Cardiac septum (tissue), 1 donor: ENCODE results near the gene DOCK7. TPM values are rescaled to one million over a fixed set of nuclear protein-coding genes. Genes with fewer than 3 reads are reported as not detected.
"Not testable (repeated sequence)": the region's sequence is repeated elsewhere in the genome, so short reads cannot be mapped to it uniquely, and the experiment has no call there.

ENCODE experiments used
- DNase-seq: peaks from one replicate; pipeline ENCODE4 v3.0.0-alpha.2; 2020; ENCODE audit warnings: low spot score
- intact Hi-C: fragments of 100-400 bp; cut with DNase I; formaldehyde crosslinking; loops from one replicate; pipeline ENCODE4 v1.14.0; 2022
- long read RNA-seq: library from polyadenylated mRNA; unstranded; transcript quantifications from one replicate; pipeline ENCODE4 v2.0.0, GENCODE V29; 2021
- total RNA-seq: library from RNA; stranded (reverse); fragmentation: NEBNext Ultra II Directional; extraction: Animal tissue kit (Norgen Biotek cat#: 25700); gene quantifications from one replicate; pipeline ENCODE4 v1.2.1, GENCODE V29; 2021
- donor health status: DM: no; HTN: no; CAD: no.

Gene DOCK7, protein sequence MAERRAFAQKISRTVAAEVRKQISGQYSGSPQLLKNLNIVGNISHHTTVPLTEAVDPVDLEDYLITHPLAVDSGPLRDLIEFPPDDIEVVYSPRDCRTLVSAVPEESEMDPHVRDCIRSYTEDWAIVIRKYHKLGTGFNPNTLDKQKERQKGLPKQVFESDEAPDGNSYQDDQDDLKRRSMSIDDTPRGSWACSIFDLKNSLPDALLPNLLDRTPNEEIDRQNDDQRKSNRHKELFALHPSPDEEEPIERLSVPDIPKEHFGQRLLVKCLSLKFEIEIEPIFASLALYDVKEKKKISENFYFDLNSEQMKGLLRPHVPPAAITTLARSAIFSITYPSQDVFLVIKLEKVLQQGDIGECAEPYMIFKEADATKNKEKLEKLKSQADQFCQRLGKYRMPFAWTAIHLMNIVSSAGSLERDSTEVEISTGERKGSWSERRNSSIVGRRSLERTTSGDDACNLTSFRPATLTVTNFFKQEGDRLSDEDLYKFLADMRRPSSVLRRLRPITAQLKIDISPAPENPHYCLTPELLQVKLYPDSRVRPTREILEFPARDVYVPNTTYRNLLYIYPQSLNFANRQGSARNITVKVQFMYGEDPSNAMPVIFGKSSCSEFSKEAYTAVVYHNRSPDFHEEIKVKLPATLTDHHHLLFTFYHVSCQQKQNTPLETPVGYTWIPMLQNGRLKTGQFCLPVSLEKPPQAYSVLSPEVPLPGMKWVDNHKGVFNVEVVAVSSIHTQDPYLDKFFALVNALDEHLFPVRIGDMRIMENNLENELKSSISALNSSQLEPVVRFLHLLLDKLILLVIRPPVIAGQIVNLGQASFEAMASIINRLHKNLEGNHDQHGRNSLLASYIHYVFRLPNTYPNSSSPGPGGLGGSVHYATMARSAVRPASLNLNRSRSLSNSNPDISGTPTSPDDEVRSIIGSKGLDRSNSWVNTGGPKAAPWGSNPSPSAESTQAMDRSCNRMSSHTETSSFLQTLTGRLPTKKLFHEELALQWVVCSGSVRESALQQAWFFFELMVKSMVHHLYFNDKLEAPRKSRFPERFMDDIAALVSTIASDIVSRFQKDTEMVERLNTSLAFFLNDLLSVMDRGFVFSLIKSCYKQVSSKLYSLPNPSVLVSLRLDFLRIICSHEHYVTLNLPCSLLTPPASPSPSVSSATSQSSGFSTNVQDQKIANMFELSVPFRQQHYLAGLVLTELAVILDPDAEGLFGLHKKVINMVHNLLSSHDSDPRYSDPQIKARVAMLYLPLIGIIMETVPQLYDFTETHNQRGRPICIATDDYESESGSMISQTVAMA (N-terminal part only)
- 12.8 TPM for total RNA-seq
- long read RNA-seq, partial matches to known transcripts: 2 of 10 reads
- long read RNA-seq, other reads (novel, unspliced or antisense): 5 of 10 reads

DNA sequence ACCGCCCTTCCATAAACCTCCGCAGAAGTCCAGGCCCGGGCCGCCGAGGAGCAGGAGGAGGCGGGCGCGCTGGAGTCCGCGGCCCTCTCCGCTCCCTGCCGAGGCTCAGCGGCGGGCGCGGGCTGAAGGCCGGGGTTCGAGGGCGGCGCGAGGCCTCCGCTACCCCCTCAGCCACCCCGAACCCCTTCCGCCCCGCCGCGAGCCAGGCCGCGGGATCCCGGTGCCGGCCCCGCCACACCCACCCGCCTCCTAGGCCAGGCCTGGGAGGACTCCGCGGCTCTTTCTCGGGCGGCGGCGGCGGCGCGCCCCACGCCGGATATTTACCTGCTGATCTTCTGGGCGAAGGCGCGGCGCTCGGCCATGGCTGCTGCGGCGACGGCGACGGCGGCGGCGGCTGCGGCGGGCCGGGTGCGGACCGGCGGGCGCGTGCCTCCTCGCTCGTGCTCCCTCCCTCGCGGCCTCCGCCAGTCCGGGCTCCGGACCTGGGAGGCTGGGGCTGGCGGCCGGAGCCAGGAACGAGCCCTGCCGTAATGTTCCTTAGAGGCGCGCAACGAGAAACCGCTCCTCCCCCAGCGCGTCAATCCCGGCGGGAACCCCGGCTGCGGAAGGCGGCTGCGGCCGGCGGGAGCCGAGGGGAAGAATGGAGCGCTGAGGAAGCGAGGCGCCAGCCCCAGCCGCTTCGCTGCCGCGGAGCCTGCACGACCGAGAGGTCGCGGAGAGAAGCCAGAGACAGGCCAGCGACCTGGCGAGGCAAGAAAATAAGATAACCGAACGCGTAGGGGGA, at the start of gene DOCK7:
Gene DOCK7 (minus strand): TSS at position 484 of the 784 bp plus-strand sequence. CDS start 122 bp downstream, at position 362.
- intact Hi-C loops: loop anchor here (2.0 to 5.0 kb wide), 3 partner anchors 39 to 251 kb away; partner anchors contain the start of gene USP1
- peak; percentile 87 for DNase-seq

DNA sequence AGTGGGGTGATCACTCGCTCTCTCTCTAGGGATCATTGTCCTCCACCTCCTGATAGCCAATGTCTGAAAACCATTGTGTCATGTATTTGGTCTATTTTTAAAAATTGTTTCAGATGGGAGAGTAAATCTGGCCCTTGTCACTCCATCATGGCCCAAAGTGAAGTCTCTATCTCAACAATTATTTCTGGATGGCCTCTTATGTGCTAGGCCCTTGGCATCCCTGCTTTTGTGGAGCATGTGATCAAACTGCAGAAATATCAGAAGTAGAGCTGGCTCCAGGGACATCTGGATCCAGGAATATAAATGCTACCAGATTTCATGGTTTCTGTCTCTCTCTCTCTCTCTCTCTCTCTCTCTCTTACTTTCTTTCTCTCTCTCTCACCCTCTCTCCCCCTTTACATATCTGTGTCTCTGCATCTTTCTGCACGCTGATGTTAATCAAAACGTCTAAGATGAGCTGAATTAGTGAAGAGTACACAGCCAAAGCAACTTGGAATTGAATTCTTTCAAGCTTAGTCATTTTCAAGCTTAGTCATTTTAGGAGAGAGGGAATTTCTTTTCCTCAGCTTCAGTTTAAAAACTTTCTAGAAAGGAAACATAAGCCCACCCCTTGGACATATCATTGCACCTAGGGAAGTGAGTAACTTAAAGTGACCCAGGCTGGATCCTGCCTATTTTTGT, 47.4 kb upstream of the DOCK7 start:
- intact Hi-C loops: no loop called here
- no peak for DNase-seq

DNA sequence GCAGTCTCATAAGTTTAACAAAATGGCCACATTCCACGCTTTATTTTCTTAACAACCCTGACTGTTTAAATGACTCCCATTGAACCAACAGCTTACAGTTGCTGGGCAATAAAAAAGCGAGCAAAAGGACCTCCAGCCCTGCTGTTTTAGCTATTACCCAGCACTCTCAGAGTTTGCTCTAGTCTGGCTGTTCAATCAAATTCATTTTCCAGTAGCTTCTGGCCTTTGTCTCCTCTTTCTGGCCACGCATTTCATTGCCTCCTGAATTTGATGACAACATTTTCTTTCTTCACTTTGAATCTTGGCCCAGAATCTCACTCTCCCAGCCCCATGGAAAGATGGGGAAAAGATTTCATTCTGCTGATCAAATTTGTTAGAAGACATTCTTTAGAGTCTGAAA, 44.1 kb upstream of the DOCK7 start:
- no peak for DNase-seq
- intact Hi-C loops: no loop called here

DNA sequence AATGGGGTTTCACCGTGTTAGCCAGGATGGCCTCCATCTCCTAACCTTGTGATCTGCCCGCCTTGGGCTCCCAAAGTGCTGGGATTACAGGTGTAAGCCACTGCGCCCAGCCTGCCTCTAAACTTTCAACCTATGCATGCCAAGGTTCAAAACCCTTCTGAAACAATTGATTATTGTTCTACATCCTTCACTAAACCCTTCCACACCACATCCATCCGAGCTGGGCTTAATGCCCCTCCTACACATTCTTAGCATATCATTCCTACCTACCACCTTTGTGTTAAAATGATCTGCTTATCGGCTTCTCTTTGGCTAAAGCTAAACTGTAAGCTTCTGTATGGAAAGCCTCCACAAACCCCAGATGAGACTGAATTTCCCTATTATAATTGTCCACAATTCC, 40.8 kb upstream of the DOCK7 start:
- intact Hi-C loops: loop anchor here (5.0 kb wide), 1 partner anchor 42 kb away; the partner anchor contains the start of gene DOCK7
- DNase-seq: no peak

DNA sequence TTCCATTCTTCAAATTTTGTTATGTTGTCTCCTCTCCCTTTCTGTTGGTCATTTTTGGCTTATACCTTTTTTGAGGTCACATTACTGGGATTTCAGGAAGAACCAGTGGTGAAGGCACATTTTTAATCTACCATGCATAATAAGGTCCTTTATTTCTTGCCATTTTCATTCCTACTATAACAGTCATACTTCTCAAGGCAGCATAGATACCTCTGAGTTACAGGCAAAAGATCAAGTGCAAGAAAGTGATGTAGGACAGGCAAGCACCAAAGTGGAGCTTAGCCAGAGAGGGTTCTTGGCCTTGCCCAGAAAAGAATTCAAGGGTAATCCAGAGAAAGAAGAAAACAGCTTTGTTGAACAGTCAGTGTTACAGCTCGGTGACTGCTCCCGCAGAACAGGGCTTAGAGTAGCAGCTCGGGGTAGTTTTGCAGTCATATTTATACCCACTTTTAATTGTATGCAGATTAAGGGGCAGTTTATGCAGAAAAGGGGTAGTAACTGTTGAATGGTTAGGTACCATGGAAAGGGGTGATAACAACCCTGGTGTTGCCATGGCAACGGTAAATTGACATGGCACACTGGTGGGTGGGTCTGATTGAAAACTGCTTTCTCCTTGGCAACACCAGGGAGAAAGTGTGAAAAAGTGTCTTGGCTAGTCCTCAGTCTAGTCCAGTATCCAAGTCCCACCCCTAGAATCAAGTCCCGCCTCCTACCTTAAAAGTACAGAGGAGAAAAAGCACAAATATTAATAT, 39.6 kb upstream of the DOCK7 start:
- no peak for DNase-seq
- intact Hi-C loops: loop anchor here (5.0 kb wide), 1 partner anchor 41 kb away; the partner anchor contains the start of gene DOCK7

DNA sequence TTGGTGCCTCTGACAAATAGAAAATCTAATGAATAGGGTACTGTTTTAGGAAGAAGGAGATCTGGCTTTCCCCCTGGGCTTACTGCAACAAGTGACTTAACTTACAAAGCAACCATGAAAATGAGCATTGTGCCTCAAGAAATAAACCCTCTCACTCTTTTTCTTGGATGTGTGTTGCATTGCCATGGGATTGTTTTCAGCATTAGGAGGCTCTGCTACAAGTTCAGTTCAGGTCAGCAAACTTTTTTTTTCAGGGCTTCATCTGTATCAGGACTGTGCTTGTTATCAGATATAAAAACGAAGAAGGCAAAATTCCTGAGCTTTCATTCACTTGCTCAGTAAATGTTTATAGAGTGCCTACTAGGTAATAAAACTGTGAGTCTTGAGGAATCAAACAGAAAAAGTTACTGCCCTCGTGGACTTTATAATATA, 37.8 kb upstream of the DOCK7 start:
- DNase-seq: no peak
- intact Hi-C loops: loop anchor here (5.0 kb wide), 1 partner anchor 39 kb away; the partner anchor contains the start of gene DOCK7

DNA sequence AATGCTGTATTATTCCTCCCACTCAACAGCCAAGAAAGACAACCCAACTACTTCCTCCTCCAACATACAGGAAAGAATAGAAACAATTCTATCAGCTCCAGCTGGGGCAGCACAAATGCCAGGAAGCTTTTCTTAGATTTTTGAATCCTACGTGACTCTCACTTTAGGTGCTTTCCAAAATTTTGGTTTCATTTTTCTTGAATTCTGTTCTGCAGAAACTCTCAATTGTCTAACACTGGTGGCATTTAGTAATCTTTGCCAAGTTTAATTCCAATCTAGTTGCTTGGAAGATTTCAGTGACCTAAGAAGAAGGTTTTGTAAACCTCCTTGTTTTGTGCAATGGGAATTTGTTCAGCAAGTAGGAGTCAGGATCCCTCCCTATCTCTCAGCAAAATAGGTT, 37.1 kb upstream of the DOCK7 start:
- DNase-seq: no peak
- intact Hi-C loops: loop anchor here (5.0 kb wide), 1 partner anchor 38 kb away; the partner anchor contains the start of gene DOCK7

DNA sequence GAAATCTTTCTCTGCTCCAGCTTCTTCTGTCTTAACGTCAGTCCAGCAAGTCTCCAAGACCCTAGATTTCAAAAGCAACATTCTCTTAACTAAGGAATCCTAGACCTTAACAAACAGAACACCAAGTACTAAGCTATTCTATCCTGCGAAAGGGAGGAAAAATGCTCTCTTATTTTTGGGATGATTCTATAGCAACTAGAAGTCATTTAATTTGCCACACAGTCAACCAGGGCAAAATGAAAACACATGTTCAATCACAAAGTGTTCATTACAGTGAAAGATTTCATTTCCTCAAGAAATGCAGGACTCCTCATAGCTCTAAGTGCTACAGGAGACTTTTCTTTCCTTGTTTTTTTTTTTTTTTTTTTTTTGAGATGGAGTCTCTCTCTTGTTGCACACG, 36.2 kb upstream of the DOCK7 start:
- intact Hi-C loops: no loop called here
- no peak for DNase-seq

DNA sequence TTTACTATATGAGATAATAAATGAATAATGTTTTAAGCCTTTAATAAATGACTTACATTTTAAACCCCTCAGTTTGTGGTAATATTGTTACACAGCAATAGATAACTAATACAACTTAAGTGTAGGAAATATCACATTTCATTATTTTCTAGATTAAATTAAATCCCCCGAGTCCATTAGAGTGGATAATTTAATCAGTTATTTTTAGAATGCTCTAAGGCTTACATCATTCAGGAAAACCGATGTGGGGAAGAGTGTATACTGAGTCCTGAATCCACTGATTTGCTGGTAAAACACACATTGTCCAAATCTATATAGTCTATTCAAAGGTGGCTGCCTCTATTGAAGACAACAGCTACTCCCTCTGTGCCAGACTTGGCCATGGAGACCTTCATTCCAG, 35.7 kb upstream of the DOCK7 start:
- intact Hi-C loops: no loop called here
- DNase-seq: no peak

DNA sequence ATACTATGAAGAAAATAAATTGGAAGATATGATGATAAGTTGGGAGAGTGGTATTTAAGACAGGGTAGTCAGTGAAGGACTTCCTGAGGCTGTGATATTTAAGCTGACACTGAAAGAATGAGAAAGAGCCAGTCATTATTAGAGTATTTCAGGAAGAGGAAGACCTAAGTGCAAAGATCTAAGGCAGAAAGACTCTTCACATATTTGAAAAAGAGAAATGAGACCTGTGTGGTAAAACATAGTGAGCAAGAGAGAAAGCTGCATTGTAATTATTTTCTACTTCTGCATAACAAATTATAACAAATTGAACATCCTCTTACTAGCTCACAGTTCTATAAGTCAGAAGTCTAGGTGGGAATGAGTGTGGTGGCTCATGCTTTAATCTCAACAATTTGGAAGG, 34.6 kb upstream of the DOCK7 start:
- DNase-seq: no peak
- intact Hi-C loops: no loop called here

DNA sequence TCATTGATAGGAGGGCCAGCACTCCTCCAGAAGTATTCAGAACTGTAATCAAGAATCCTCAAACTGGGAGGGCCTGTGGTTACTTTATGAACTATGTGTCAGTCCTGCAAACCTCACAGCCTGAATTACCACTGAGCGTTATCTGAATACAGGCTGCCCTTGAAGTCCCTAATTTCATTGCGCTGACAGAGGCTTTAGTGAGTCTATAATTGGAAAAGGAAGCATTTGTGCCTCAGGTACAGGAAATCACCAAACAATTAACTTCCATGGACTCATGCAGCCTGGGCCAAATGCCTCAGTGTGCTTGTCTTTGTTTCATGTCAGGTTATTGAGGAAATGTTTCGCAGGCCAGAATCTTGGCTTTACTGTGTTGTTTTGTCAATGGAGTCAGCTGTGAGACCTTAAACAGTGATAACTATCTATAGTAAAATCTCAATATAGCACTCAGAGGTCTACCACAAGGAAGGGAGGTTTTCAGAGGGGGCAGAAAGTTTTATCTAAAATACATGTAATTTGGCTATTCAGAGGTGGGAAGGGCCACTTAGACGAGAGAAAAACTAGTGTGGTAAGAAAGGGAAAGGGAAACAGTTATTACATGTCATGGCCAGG, 32.9 kb upstream of the DOCK7 start:
- intact Hi-C loops: no loop called here
- no peak for DNase-seq

DNA sequence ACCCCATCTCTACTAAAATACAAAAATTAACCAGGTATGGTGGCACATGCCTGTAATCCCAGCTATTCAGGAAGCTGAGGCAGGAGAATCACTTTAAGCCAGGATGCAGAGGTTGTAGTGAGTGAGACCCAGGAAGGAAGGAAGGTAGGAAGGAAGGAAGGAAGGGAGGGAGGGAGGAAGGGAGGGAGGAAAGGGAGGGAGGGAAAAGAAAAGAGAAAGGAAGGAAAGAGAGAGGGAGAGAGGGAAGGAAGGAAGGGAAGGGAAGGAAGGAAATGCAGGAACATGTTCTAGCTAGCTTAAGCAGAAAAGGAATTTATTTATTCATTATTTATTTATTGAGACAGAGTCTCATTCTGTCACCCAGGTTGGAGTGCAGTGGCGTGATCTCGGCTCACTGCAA, 30.2 kb upstream of the DOCK7 start:
- intact Hi-C loops, DNase-seq: not testable (repeated sequence)

DNA sequence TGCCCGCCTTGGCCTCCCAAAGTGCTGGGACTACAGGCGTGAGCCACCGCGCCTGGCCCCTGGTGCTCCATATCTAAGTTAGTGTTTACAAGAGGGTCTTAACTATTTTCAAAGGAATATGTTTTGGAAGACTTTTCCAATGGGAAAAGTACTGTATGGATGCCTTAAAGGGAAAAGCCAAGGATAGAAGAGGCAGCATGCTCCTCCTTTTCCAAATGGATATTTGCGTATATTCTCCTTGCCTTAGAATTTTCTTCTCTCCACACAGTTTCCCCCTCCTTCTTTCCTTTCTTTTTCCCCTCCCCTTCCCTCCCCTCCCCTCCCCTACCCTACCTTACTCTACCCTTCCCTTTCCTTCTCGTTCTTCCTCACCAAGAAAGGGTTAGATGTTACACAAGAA, 29.3 kb upstream of the DOCK7 start:
- no peak for DNase-seq
- intact Hi-C loops: no loop called here

DNA sequence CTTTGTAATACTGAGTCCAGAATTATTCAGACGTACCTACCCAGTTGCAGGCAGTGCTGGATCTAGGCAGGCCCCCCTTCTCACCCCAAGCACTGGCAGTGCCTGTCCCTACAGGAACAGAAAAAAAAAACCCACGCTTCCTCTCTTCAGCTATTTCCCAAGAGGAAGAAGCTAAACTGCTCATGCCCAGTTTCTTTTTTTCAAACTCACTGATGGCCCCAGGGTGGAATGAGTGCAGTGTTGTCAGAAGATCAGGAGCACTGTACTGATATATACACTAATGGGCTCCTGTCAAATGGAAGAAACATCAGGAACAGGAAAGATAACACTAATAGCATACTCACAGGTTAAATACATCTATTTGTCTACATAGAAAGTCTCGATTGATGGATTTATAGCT, 28.2 kb upstream of the DOCK7 start:
- intact Hi-C loops: no loop called here

DNA sequence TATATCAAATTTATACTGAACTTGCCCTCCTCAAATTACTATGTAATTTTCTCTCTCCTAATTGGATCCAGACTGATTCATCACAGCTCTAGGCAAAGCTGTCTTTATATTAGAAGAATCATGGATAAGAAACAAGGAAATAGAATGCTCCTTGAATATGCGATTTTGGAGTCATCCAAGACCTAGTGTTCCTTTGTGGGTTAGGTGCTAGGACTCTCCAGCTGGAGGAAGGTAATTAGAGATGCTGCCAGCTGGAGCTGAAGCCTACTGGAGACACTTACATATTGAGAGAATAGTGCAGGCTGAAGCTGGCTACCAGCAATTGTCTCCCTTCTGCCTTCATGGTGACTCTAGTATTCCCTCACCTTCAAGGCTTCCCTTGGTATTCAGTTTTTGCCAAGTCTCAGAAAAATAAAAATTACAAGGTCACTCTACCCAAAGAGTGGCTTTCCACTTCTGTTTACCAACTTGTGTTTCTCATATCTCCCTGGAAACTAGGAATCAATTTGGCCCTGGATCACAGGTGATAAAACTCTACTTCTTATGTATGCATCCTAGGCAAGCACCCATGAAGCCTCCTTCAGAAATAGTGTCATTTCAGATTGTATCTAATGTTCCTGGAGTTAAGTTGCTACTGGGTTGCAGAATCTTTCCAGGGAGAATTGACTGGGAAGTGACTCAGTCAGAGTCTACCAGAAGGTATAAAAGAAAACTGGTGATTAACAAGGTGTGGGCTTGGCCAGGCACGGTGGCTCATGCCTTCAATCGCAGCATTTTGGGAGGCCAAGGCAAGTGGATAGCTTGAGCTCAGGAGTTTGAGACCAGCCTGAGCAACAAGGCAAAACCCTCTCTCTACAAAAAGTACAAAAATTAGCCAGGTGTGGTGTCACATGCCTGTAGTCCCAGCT, 24.4 kb upstream of the DOCK7 start:
- intact Hi-C loops: no loop called here
- no peak for DNase-seq

More for the DNA sequence above, 28.2 kb upstream of the DOCK7 start:
- no peak for DNase-seq

DNA sequence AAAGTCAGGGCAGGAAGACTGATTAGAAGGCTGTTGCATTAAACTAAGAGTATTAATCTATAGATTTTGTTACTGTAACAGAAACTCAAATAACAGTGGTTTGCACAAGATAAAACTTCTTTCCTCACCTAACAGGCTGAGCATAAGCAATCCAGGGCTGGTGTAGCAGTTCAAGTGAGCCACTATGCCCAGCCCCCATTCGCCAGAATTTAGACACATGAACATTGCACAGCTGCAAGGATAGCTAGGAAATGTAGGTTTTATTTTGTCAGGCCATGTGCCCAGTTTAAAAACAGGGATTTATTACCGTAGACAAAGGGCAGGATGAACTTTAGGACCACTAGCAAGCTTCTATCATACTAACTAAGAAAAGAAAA, 19.5 kb upstream of the DOCK7 start:
- intact Hi-C loops: no loop called here

More for the DNA sequence above, 19.5 kb upstream of the DOCK7 start:
- DNase-seq: no peak
